ENCODE measurements around the gene NBEA. TPM values are rescaled to one million over a fixed set of nuclear protein-coding genes. Genes with fewer than 3 reads are reported as not detected.

The NBEA gene
- total and polyA plus RNA-seq, 7 donors = 0.46 to 47.6 (median 38.0) TPM

GRCh38 chr13:35631666-35632065 lies 689.6 kb downstream of the NBEA start:
- TF ChIP-seq CTCF (IDR thresholded peaks at IDR 0.05) (no peak), EP300 (IDR thresholded peaks at IDR 0.05) (no peak), POLR2A (IDR thresholded peaks at IDR 0.05) (no peak), POLR2AphosphoS5 (IDR thresholded peaks at IDR 0.05) (no peak)
- H3K4me3 ChIP-seq = no peak overlapping the region
- H3K27me3 ChIP-seq = no peaks in the 10 kb centered on the region
- intact Hi-C loops (cut with DNase I) = loop anchor here (2.0 to 5.0 kb wide), 3 partner anchors 87 to 321 kb away; no protein-coding TSS in a partner anchor
- no peaks in the 10 kb centered on the region for H3K9me3 ChIP-seq
- peaks cover 0 to 5% (median 0%) of the 10 kb centered on the region in 4 donors for H3K36me3 ChIP-seq
- peaks cover 0 to 4% (median 0%) of the 10 kb centered on the region in 4 donors for H3K4me1 ChIP-seq
- H3K27ac ChIP-seq = no peak overlapping the region
- DNase-seq = no peak

GRCh38 chr13:35643625-35644024 lies 701.6 kb downstream of the NBEA start:
- Histone ChIP-seq H3K36me3 (no peaks in the 10 kb centered on the region), H3K4me1 (no peaks in the 10 kb centered on the region), H3K27me3 (no peaks in the 10 kb centered on the region), H3K9me3 (no peaks in the 10 kb centered on the region), H3K27ac (no peak overlapping the region), H3K4me3 (no peak overlapping the region)
- 70 to 73% methylated on average over 3 of the region's 3 CpGs for WGBS, 2 donors
- intact Hi-C loops (cut with DNase I) = no loop called here
- no peak for TF ChIP-seq POLR2A (IDR thresholded peaks at IDR 0.05)
- no peak for TF ChIP-seq POLR2AphosphoS5 (IDR thresholded peaks at IDR 0.05)
- TF ChIP-seq EP300 (IDR thresholded peaks at IDR 0.05) = no peak
- no peak for TF ChIP-seq CTCF (IDR thresholded peaks at IDR 0.05)
- no peak for DNase-seq

GRCh38 chr13:35646056-35646774 lies 704.1 kb downstream of the NBEA start:
- H3K4me3 ChIP-seq = no peak overlapping the region
- no peaks in the 10 kb centered on the region for H3K4me1 ChIP-seq
- no peak overlapping the region for H3K27ac ChIP-seq
- H3K27me3 ChIP-seq = no peaks in the 10 kb centered on the region
- DNase-seq = no peak
- intact Hi-C loops (cut with DNase I) = no loop called here
- TF ChIP-seq EP300 (IDR thresholded peaks at IDR 0.05) = no peak
- 89 to 91% methylated on average over 7 of the region's 7 CpGs for WGBS, 2 donors
- peaks cover 0 to 19% (median 0%) of the 10 kb centered on the region in 4 donors for H3K36me3 ChIP-seq
- H3K9me3 ChIP-seq = no peaks in the 10 kb centered on the region

GRCh38 chr13:35648201-35648600 lies 706.1 kb downstream of the NBEA start:
- intact Hi-C loops (cut with DNase I) = no loop called here
- Histone ChIP-seq H3K27me3 (no peaks in the 10 kb centered on the region), H3K4me3 (no peak overlapping the region), H3K9me3 (no peaks in the 10 kb centered on the region), H3K27ac (no peak overlapping the region), H3K36me3 (peaks cover 0 to 27% (median 0%) of the 10 kb centered on the region in 4 donors), H3K4me1 (no peaks in the 10 kb centered on the region)
- no peak for DNase-seq
- TF ChIP-seq EP300 (IDR thresholded peaks at IDR 0.05) = no peak
- TF ChIP-seq POLR2AphosphoS5 (IDR thresholded peaks at IDR 0.05) = no peak
- no peak for TF ChIP-seq POLR2A (IDR thresholded peaks at IDR 0.05)
- no peak for TF ChIP-seq CTCF (IDR thresholded peaks at IDR 0.05)
- WGBS, 2 donors = 76 to 77% methylated on average over 4 of the region's 4 CpGs

- H3K27ac ChIP-seq = no peak overlapping the region
- no peaks in the 10 kb centered on the region for H3K4me1 ChIP-seq
- no peak overlapping the region for H3K4me3 ChIP-seq
- intact Hi-C loops (cut with DNase I) = no loop called here
- no peaks in the 10 kb centered on the region for H3K27me3 ChIP-seq
- no peak for DNase-seq
- WGBS, 2 donors = 82 to 83% methylated on average over 4 of the region's 4 CpGs
- peaks cover 0 to 27% (median 0%) of the 10 kb centered on the region in 4 donors for H3K36me3 ChIP-seq
- TF ChIP-seq POLR2A (IDR thresholded peaks at IDR 0.05) (no peak), EP300 (IDR thresholded peaks at IDR 0.05) (no peak), CTCF (IDR thresholded peaks at IDR 0.05) (no peak), POLR2AphosphoS5 (IDR thresholded peaks at IDR 0.05) (no peak)
- no peaks in the 10 kb centered on the region for H3K9me3 ChIP-seq
These were observed 707.1 kb downstream of the NBEA start for GRCh38 chr13:35649162-35649561.

Measured in sigmoid colon (tissue), 7 donors.